ENCODE measurements around the gene PDZD4.

PDZD4 gene

GRCh38 chrX:153806999-153807575, 23.3 kb downstream of the PDZD4 start:
- DNase-seq, result no peak

GRCh38 chrX:153805436-153805835, 24.9 kb downstream of the PDZD4 start:
- DNase-seq, result no peak

GRCh38 chrX:153804621-153805020, 25.7 kb downstream of the PDZD4 start:
- no peak for DNase-seq

- no peak for DNase-seq
Observed at GRCh38 chrX:153804100-153804595, 26.2 kb downstream of the PDZD4 start.

GRCh38 chrX:153803211-153804099, 26.9 kb downstream of the PDZD4 start:
- DNase-seq, result no peak

- no peak for DNase-seq
Observed at GRCh38 chrX:153802513-153803045, 27.8 kb downstream of the PDZD4 start.

GRCh38 chrX:153801669-153802068, 28.7 kb downstream of the PDZD4 start:
- no peak for DNase-seq

GRCh38 chrX:153800746-153801145, 29.6 kb downstream of the PDZD4 start:
- no peak for DNase-seq

GRCh38 chrX:153800177-153800722, 30.1 kb downstream of the PDZD4 start:
- no peak for DNase-seq

- no peak for DNase-seq
Observed at GRCh38 chrX:153799326-153799725, 31.0 kb downstream of the PDZD4 start.

GRCh38 chrX:153797415-153798015, 32.8 kb downstream of the PDZD4 start:
- no peak for DNase-seq

GRCh38 chrX:153794897-153795816, 35.2 kb downstream of the PDZD4 start:
- DNase-seq, result peak in 1 of 2 experiments; percentile 11

- DNase-seq, result peak; percentile 86 to 93
Observed at GRCh38 chrX:153794018-153794896, 36.1 kb downstream of the PDZD4 start, which contains the start of the genes IDH3G and SSR4. IDH3G (minus strand) TSS chrX:153794375; CDS start chrX:153794326, 49 bp downstream. SSR4 (plus strand) TSS chrX:153794668; CDS start chrX:153794688, 20 bp downstream.

GRCh38 chrX:153793291-153793690, 37.1 kb downstream of the PDZD4 start:
- DNase-seq, result no peak

- no peak for DNase-seq
Observed at GRCh38 chrX:153792368-153792767, 38.0 kb downstream of the PDZD4 start.

GRCh38 chrX:153791104-153791852, 39.1 kb downstream of the PDZD4 start:
- DNase-seq, result no peak

- DNase-seq, result no peak
Observed at GRCh38 chrX:153789654-153790053, 40.7 kb downstream of the PDZD4 start.

- DNase-seq, result no peak
Observed at GRCh38 chrX:153786669-153787068, 43.7 kb downstream of the PDZD4 start.

- DNase-seq, result no peak
Observed at GRCh38 chrX:153784325-153784967, 45.9 kb downstream of the PDZD4 start.

Data from stimulated activated CD4-positive, alpha-beta T cell treated with anti-CD3 and anti-CD28 coated beads, Interleukin-4, amount 100 ng/mL, for 4 hours (primary cell).